Measurements from ENCODE around the gene PTPN13. TPM values are rescaled to one million over a fixed set of nuclear protein-coding genes. Genes with fewer than 3 reads are reported as not detected.

PTPN13 gene
- total RNA-seq, 2 donors from 2014 or later: 9.1 to 26.7 TPM

- Histone ChIP-seq H3K9me3 (no peaks in the 10 kb centered on the region), H3K4me1 (no peaks in the 10 kb centered on the region), H3K4me3 (no peak overlapping the region), H3K27ac (no peak overlapping the region), H3K36me3 (replicated peaks in 1 of 2; ENCODE audit: insufficient read depth in 1 of 2, low read depth in 2 of 2) (no peaks in the 10 kb centered on the region), H3K27me3 (no peaks in the 10 kb centered on the region)
- WGBS, 2 donors: 11 to 23% methylated on average over 2 of the region's 2 CpGs
- DNase-seq: no peak
- ATAC-seq: no peak
- TF ChIP-seq POLR2A (IDR thresholded peaks at IDR 0.05) (no peak), CTCF (IDR thresholded peaks at IDR 0.05) (no peak)
- intact Hi-C loops (cut with DNase I): no loop called here
Measured at GRCh38 chr4:86560447-86560846, 33.7 kb upstream of the PTPN13 start.

DNA sequence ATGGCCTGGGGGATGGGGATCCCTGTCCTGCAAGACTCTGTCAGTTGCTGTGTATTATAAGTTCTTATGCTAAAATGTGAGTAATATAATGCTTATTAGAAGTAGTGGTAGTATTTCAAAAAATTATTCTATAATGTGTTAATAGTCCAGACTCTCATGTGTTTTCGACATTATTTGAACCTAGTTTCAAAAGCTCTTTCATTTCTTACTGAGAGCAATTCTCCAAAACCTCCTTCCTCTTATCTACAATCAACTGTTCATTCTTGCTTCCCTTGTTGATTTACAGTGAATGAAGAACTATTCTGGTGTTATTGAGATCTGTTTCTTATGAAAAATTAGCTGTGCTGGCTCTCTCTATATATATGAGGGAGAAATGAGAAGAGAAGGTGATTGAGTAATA lies 32.9 kb upstream of the PTPN13 start:
- H3K27ac ChIP-seq: no peak overlapping the region
- H3K9me3 ChIP-seq: no peaks in the 10 kb centered on the region
- DNase-seq: no peak
- intact Hi-C loops (cut with DNase I): no loop called here
- WGBS, 2 donors: 80 to 96% methylated on average over 1 of the region's 1 CpG
- no peak for ATAC-seq
- no peaks in the 10 kb centered on the region for H3K4me1 ChIP-seq
- H3K27me3 ChIP-seq: no peaks in the 10 kb centered on the region
- H3K4me3 ChIP-seq: no peak overlapping the region
- no peaks in the 10 kb centered on the region for H3K36me3 ChIP-seq (replicated peaks in 1 of 2; ENCODE audit: insufficient read depth in 1 of 2, low read depth in 2 of 2)
- no peak for TF ChIP-seq POLR2A (IDR thresholded peaks at IDR 0.05)
- no peak for TF ChIP-seq CTCF (IDR thresholded peaks at IDR 0.05)

GRCh38 chr4:86563416-86563815 lies 30.7 kb upstream of the PTPN13 start:
- DNase-seq: no peak
- no peaks in the 10 kb centered on the region for H3K4me1 ChIP-seq
- no peaks in the 10 kb centered on the region for H3K9me3 ChIP-seq
- no peak overlapping the region for H3K27ac ChIP-seq
- WGBS, 2 donors: 90 to 92% methylated on average over 2 of the region's 2 CpGs
- H3K27me3 ChIP-seq: no peaks in the 10 kb centered on the region
- H3K4me3 ChIP-seq: no peak overlapping the region
- H3K36me3 ChIP-seq (replicated peaks in 1 of 2; ENCODE audit: insufficient read depth in 1 of 2, low read depth in 2 of 2): no peaks in the 10 kb centered on the region
- ATAC-seq: no peak
- intact Hi-C loops (cut with DNase I): no loop called here
- TF ChIP-seq POLR2A (IDR thresholded peaks at IDR 0.05) (no peak), CTCF (IDR thresholded peaks at IDR 0.05) (no peak)

- no peak for ATAC-seq
Measured at GRCh38 chr4:86564795-86565194, 29.3 kb upstream of the PTPN13 start.

More at GRCh38 chr4:86564795-86565194, 29.3 kb upstream of the PTPN13 start:
- no peak overlapping the region for H3K27ac ChIP-seq
- TF ChIP-seq CTCF (IDR thresholded peaks at IDR 0.05) (no peak), POLR2A (IDR thresholded peaks at IDR 0.05) (no peak)
- no peaks in the 10 kb centered on the region for H3K4me1 ChIP-seq
- H3K27me3 ChIP-seq: no peaks in the 10 kb centered on the region
- intact Hi-C loops (cut with DNase I): no loop called here
- H3K9me3 ChIP-seq: no peaks in the 10 kb centered on the region
- no peaks in the 10 kb centered on the region for H3K36me3 ChIP-seq (replicated peaks in 1 of 2; ENCODE audit: insufficient read depth in 1 of 2, low read depth in 2 of 2)
- 78 to 86% methylated on average over 5 of the region's 5 CpGs for WGBS, 2 donors
- no peak for DNase-seq
- H3K4me3 ChIP-seq: no peak overlapping the region
